Stimulated activated CD8-positive, alpha-beta memory T cell treated with anti-CD3 and anti-CD28 coated beads, Interleukin-15, amount 100 ng/mL, for 48 hours (primary cell): ENCODE measurements around the gene RAB11FIP4.
"Not testable (repeated sequence)": the region's sequence is repeated elsewhere in the genome, so short reads cannot be mapped to it uniquely, and the experiment has no call there.

Source experiments
- DNase-seq, 2 donors: peaks; one replicate each; pipeline ENCODE4 v3.0.0-alpha.2; 2020; ENCODE audit warnings: low read depth in 2 of 2

The RAB11FIP4 gene

GRCh38 chr17:31391496-31391949, at the start of gene RAB11FIP4:
TSS of gene RAB11FIP4 (plus strand) at chr17:31391675. CDS start at chr17:31391853, 178 bp downstream.
- no peak for DNase-seq

- not testable (repeated sequence) for DNase-seq
Measured at GRCh38 chr17:31345191-31345747, 46.2 kb upstream of the RAB11FIP4 start.

- DNase-seq, result no peak
Measured at GRCh38 chr17:31349454-31349853, 42.0 kb upstream of the RAB11FIP4 start.

- DNase-seq, result no peak
Measured at GRCh38 chr17:31355935-31356334, 35.5 kb upstream of the RAB11FIP4 start.

- DNase-seq, result no peak
Measured at GRCh38 chr17:31357091-31357490, 34.4 kb upstream of the RAB11FIP4 start.

GRCh38 chr17:31357839-31358394, 33.6 kb upstream of the RAB11FIP4 start:
- DNase-seq, result no peak

- no peak for DNase-seq
Measured at GRCh38 chr17:31364012-31364411, 27.5 kb upstream of the RAB11FIP4 start.

GRCh38 chr17:31366088-31366487, 25.4 kb upstream of the RAB11FIP4 start:
- DNase-seq, result no peak

GRCh38 chr17:31369266-31369665, 22.2 kb upstream of the RAB11FIP4 start:
- DNase-seq, result no peak

GRCh38 chr17:31371511-31372097, 19.9 kb upstream of the RAB11FIP4 start:
- no peak for DNase-seq

GRCh38 chr17:31373150-31374093, 18.1 kb upstream of the RAB11FIP4 start:
- no peak for DNase-seq

GRCh38 chr17:31374094-31374447, 17.4 kb upstream of the RAB11FIP4 start:
- DNase-seq, result no peak

- no peak for DNase-seq
Measured at GRCh38 chr17:31374503-31374902, 17.0 kb upstream of the RAB11FIP4 start.

- DNase-seq, result no peak
Measured at GRCh38 chr17:31378638-31379037, 12.8 kb upstream of the RAB11FIP4 start.

GRCh38 chr17:31379597-31380205, 11.8 kb upstream of the RAB11FIP4 start:
- DNase-seq, result no peak

GRCh38 chr17:31381165-31381668, 10.3 kb upstream of the RAB11FIP4 start:
- DNase-seq, result no peak

GRCh38 chr17:31382668-31383275, 8.7 kb upstream of the RAB11FIP4 start:
- not testable (repeated sequence) for DNase-seq

GRCh38 chr17:31383488-31383887, 8.0 kb upstream of the RAB11FIP4 start:
- not testable (repeated sequence) for DNase-seq

- no peak for DNase-seq
Measured at GRCh38 chr17:31385428-31386285, 5.8 kb upstream of the RAB11FIP4 start.

GRCh38 chr17:31386542-31387075, 4.9 kb upstream of the RAB11FIP4 start:
- DNase-seq, result no peak
